HFFc6 (cell line): ENCODE data around the gene WFDC1. TPM values are rescaled to one million over a fixed set of nuclear protein-coding genes. Genes with fewer than 3 reads are reported as not detected.

ENCODE experiments used
- DNase-seq: peaks from one replicate; pipeline ENCODE4 v3.0.0-alpha.2; 2018
- H3K27ac Mint-ChIP-seq: 2 replicates; pipeline ENCODE4 v1.8.0; 2020; ENCODE audit warnings: mild to moderate bottlenecking, mixed read lengths
- H3K27me3 Mint-ChIP-seq: 2 replicates; pipeline ENCODE4 v1.8.0; 2021; ENCODE audit warnings: mild to moderate bottlenecking, moderate library complexity, mixed read lengths; ENCODE audit not compliant: insufficient read depth
- H3K36me3 Mint-ChIP-seq: 2 replicates; pipeline ENCODE4 v1.8.0; 2021; ENCODE audit warnings: low read depth, mixed read lengths
- H3K4me1 Mint-ChIP-seq: 2 replicates; pipeline ENCODE4 v1.8.0; 2020; ENCODE audit warnings: low read depth, mixed read lengths
- H3K4me3 Mint-ChIP-seq: 2 replicates; pipeline ENCODE4 v1.8.0; 2020; ENCODE audit warnings: mild to moderate bottlenecking, moderate library complexity, mixed read lengths
- H3K9me3 Mint-ChIP-seq: 2 replicates; pipeline ENCODE4 v1.8.0; 2020; ENCODE audit warnings: mild to moderate bottlenecking, mixed read lengths
- total RNA-seq, 6 experiments: library from RNA; stranded (reverse); fragmentation: NEBNext Ultra II Directional; extraction: Animal tissue kit (Norgen Biotek cat#: 25700); gene quantifications; 2 replicates in 1 of 6; 3 replicates in 5 of 6; pipeline ENCODE4 v1.2.3, GENCODE V29; 2021
- TF ChIP-seq, protein P1 (sequence below): fragments of 200-600 bp; sonication (generic); IDR thresholded peaks from 2 replicates; pipeline ENCODE4 v1.5.0; 2021; ENCODE audit warnings: antibody characterized with exemption, mild to moderate bottlenecking

WFDC1 gene
- total RNA-seq, 6 experiments from 2014 or later: 2.4 to 34.5 (median 2.8) TPM

GRCh38 chr16:84271866-84272265 lies 22.8 kb upstream of the WFDC1 start:
- Mint-ChIP-seq H3K4me3 (no peak overlapping the region), H3K27ac (no peak overlapping the region), H3K9me3 (no peaks in the 10 kb centered on the region), H3K4me1 (no peaks in the 10 kb centered on the region), H3K36me3 (no peaks in the 10 kb centered on the region), H3K27me3 (peaks cover 16% of the 10 kb centered on the region)
- DNase-seq: no peak
- TF ChIP-seq, protein P1, sequence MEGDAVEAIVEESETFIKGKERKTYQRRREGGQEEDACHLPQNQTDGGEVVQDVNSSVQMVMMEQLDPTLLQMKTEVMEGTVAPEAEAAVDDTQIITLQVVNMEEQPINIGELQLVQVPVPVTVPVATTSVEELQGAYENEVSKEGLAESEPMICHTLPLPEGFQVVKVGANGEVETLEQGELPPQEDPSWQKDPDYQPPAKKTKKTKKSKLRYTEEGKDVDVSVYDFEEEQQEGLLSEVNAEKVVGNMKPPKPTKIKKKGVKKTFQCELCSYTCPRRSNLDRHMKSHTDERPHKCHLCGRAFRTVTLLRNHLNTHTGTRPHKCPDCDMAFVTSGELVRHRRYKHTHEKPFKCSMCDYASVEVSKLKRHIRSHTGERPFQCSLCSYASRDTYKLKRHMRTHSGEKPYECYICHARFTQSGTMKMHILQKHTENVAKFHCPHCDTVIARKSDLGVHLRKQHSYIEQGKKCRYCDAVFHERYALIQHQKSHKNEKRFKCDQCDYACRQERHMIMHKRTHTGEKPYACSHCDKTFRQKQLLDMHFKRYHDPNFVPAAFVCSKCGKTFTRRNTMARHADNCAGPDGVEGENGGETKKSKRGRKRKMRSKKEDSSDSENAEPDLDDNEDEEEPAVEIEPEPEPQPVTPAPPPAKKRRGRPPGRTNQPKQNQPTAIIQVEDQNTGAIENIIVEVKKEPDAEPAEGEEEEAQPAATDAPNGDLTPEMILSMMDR: no peak

DNA sequence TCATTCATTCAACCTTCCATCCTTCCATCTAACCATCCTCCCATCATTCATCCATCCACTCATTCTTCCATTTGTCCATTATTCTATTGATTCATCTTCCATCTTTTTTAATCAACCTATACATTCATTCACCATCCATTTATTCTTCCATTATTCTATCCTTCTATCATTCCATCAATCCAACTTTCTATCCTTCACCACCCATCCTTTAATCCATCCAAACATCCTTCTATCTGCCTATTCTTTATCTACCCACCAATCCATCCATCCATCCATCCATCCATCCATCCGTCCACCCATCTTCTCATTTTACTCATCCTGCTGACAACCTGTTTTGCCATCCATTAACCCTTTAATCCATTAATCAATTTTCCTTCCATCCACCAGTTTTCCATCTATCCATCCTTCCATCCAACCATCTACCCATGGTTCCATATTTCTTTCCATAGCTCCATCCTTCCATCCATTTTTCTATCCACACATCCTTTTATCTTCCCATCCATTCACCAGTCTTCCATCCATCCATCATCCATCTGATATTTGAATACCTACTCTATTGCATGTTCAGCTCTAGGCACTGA lies 21.8 kb upstream of the WFDC1 start:
- Mint-ChIP-seq H3K27ac (no peak overlapping the region), H3K36me3 (no peaks in the 10 kb centered on the region), H3K4me3 (no peak overlapping the region), H3K4me1 (no peaks in the 10 kb centered on the region), H3K9me3 (no peaks in the 10 kb centered on the region), H3K27me3 (peaks cover 12% of the 10 kb centered on the region)
- DNase-seq: no peak
- TF ChIP-seq, protein P1: no peak

DNA sequence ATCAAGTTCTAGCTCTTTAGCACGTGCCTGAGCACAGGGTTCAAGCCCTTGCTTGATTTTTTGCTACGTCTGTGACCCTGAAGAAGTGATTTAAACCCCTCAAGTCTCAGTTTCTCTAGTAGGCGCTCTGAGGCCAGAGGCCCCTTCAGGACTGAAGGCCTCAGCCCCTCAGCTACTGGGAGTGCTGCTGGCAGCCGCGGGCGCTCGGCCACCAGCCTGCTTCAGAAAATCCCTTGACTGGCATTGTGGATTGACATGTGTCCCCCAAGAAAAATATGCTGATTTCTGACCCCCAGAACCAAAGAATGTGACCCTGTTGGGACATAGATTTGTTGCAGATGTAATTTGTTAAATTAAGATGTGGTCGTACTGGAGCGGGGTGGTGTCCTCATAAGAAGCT lies 20.2 kb upstream of the WFDC1 start:
- H3K36me3 Mint-ChIP-seq: no peaks in the 10 kb centered on the region
- H3K4me3 Mint-ChIP-seq: no peak overlapping the region
- H3K4me1 Mint-ChIP-seq: no peaks in the 10 kb centered on the region
- H3K27ac Mint-ChIP-seq: no peak overlapping the region
- H3K27me3 Mint-ChIP-seq: peaks cover 7% of the 10 kb centered on the region
- H3K9me3 Mint-ChIP-seq: no peaks in the 10 kb centered on the region
- DNase-seq: no peak
- TF ChIP-seq, protein P1: no peak

DNA sequence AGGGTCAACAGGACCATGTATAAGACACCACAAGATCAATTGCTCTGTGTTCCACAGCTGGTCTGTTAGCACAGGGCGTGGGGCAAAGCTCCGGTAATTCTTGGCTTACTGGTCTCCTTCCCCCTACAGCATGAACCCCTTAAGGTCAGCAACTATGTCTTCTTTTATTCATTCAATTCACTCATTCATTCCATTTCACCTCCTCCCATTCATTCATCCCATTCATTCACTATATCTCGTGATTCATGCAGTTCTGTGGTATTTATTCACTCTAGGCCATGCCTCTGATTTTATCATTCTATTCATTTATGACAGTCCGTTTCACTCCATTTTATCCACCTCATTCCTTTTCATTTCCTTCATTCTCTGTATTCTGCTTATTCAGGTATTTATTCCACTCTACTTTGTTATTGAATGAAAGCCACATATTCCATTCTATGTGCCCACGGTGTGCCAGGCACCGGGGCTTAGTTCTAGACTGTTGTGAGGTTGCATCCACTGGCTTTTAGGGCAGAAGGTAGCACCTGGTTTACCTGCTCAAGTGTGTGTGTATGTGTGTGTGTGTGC lies 19.0 kb upstream of the WFDC1 start:
- no peak for DNase-seq
- TF ChIP-seq, protein P1: no peak
- Mint-ChIP-seq H3K4me1 (no peaks in the 10 kb centered on the region), H3K36me3 (no peaks in the 10 kb centered on the region), H3K4me3 (no peak overlapping the region), H3K27me3 (peaks cover 7% of the 10 kb centered on the region), H3K27ac (no peak overlapping the region), H3K9me3 (no peaks in the 10 kb centered on the region)

GRCh38 chr16:84277244-84277823 lies 17.3 kb upstream of the WFDC1 start:
- H3K27ac Mint-ChIP-seq: no peak overlapping the region
- no peaks in the 10 kb centered on the region for H3K4me1 Mint-ChIP-seq
- H3K4me3 Mint-ChIP-seq: no peak overlapping the region
- DNase-seq: peak; percentile 38
- TF ChIP-seq, protein P1: peak; percentile 93
- H3K27me3 Mint-ChIP-seq: peaks cover 17% of the 10 kb centered on the region
- no peaks in the 10 kb centered on the region for H3K36me3 Mint-ChIP-seq
- no peaks in the 10 kb centered on the region for H3K9me3 Mint-ChIP-seq
